GM12801 (cell line): Measurements from ENCODE around the gene SETDB1.

Experiments used
- CTCF ChIP-seq: IDR thresholded peaks from one replicate; pipeline ENCODE4 v1.5.1; 2011; ENCODE audit warnings: control low read depth; ENCODE audit not compliant: insufficient read length; ENCODE audit errors: extremely low read depth

Gene SETDB1

GRCh38 chr1:150922519-150922975, 3.6 kb upstream of the SETDB1 start:
- no peak for TF ChIP-seq CTCF

GRCh38 chr1:150925080-150925479, 1.1 kb upstream of the SETDB1 start:
- TF ChIP-seq CTCF: no peak

GRCh38 chr1:150927624-150928023, 1.5 kb downstream of the SETDB1 start:
- no peak for TF ChIP-seq CTCF

GRCh38 chr1:150928286-150928685, 2.1 kb downstream of the SETDB1 start:
- no peak for TF ChIP-seq CTCF

GRCh38 chr1:150931773-150932172, 5.6 kb downstream of the SETDB1 start:
- TF ChIP-seq CTCF: no peak

GRCh38 chr1:150944856-150945255, 18.7 kb downstream of the SETDB1 start:
- TF ChIP-seq CTCF: no peak

GRCh38 chr1:150954708-150955107, 28.5 kb downstream of the SETDB1 start:
- no peak for TF ChIP-seq CTCF

- no peak for TF ChIP-seq CTCF
These were observed 29.1 kb downstream of the SETDB1 start for GRCh38 chr1:150955280-150955679.
